Panc1 (cell line): ENCODE measurements around the gene GMDS. TPM values are rescaled to one million over a fixed set of nuclear protein-coding genes. Genes with fewer than 3 reads are reported as not detected.

ENCODE experiments used
- ATAC-seq: fragments of 200-7000 bp; cut with Tn5 transposase; 2 replicates; pipeline ENCODE4 v1.9.1; 2020; ENCODE audit warnings: mild to moderate bottlenecking, moderate library complexity
- BruUV-seq: library from RNA; stranded (reverse); fragments of 400-500 nt; replicated peaks from 2 replicates; lab custom pipeline; 2021; lab: Mats Ljungman, UMichigan
- CTCF ChIA-PET: fragments of 300-600 bp; sonication (Branson Sonifier 250); formaldehyde crosslinking; loops from one replicate; lab custom pipeline; 2022; ENCODE audit warnings: antibody characterized with exemption; lab: Charles Lee
- POLR2A ChIA-PET: fragments of 300-600 bp; sonication (Branson Sonifier 250); formaldehyde crosslinking; loops from one replicate; lab custom pipeline; 2022; ENCODE audit warnings: antibody characterized with exemption; lab: Charles Lee
- DNase-seq: peaks from one replicate; pipeline ENCODE4 v3.0.0-alpha.2; 2010; ENCODE audit warnings: low read depth, low spot score
- H3K27ac ChIP-seq: 2 replicates; pipeline ENCODE4 v1.5.1; 2011; ENCODE audit warnings: mild to moderate bottlenecking, low read length, inconsistent platforms
- H3K27me3 ChIP-seq: fragments of 200-500 bp; sonication (Bioruptor generic); 2 replicates; pipeline ENCODE4 v1.6.0; 2014; ENCODE audit warnings: low read length, inconsistent platforms; ENCODE audit not compliant: control insufficient read depth, insufficient read depth
- H3K36me3 ChIP-seq: fragments of 200-500 bp; sonication (Bioruptor generic); 2 replicates; pipeline ENCODE4 v1.5.1; 2014; ENCODE audit warnings: inconsistent platforms, mild to moderate bottlenecking, low read length, moderate library complexity; ENCODE audit not compliant: control insufficient read depth, insufficient read depth
- H3K4me1 ChIP-seq: 2 replicates; pipeline ENCODE4 v1.5.1; 2011; ENCODE audit warnings: inconsistent platforms, mild to moderate bottlenecking, low read length, moderate library complexity; ENCODE audit not compliant: control insufficient read depth, insufficient read depth
- H3K4me3 ChIP-seq, 2 experiments: 2 replicates each; pipeline ENCODE4 v1.5.1; 2011 to 2012; ENCODE audit warnings: low read depth in 2 of 2, low read length in 2 of 2, mild to moderate bottlenecking in 2 of 2, inconsistent platforms in 1 of 2, moderate library complexity in 1 of 2
- H3K9me3 ChIP-seq: fragments of 200-500 bp; sonication (Bioruptor generic); 2 replicates; pipeline ENCODE4 v1.5.1; 2014; ENCODE audit warnings: low read depth, mild to moderate bottlenecking, inconsistent platforms, low read length, moderate library complexity; ENCODE audit not compliant: control insufficient read depth, insufficient read depth
- POLR2AphosphoS5 ChIP-seq: IDR thresholded peaks from 2 replicates; pipeline ENCODE4 v1.6.1; 2012; ENCODE audit warnings: mild to moderate bottlenecking, low read depth, low read length, moderate library complexity
- SIN3A ChIP-seq: IDR thresholded peaks from 2 replicates; pipeline ENCODE4 v1.6.1; 2012; ENCODE audit warnings: low read depth, mild to moderate bottlenecking, low read length, moderate library complexity, borderline replicate concordance; ENCODE audit not compliant: insufficient read depth
- TCF7L2 ChIP-seq: IDR thresholded peaks from 2 replicates; pipeline ENCODE4 v1.6.1; 2011; ENCODE audit warnings: mild to moderate bottlenecking, low read depth, low read length, inconsistent platforms
- in situ Hi-C: cut with HindIII; loops from 2 replicates; pipeline ENCODE4 v1.10.0; 2016; ENCODE audit warnings: low sequenced_read_pairs, low pct_unique_long_range_greater_than_20kb
- intact Hi-C: fragments of 100-400 bp; cut with micrococcal nuclease; formaldehyde crosslinking; loops from one replicate; pipeline ENCODE4 v1.10.0; 2022; ENCODE audit not compliant: unreplicated experiment
- total RNA-seq: library from RNA; stranded (reverse); gene quantifications from one replicate; pipeline ENCODE4 v1.2.1, GENCODE V29; 2021; ENCODE audit not compliant: unreplicated experiment
- TF ChIP-seq, protein P1 (sequence below): fragments of 450-650 bp; IDR thresholded peaks from 2 replicates; pipeline ENCODE4 v1.5.1; 2017; ENCODE audit warnings: mild to moderate bottlenecking
- TF ChIP-seq, protein P2 (sequence below), 2 experiments: IDR thresholded peaks; 2 replicates each; pipeline ENCODE4 v1.6.1; 2011 to 2012; ENCODE audit warnings: low read depth in 2 of 2, control low read depth in 1 of 2, low read length in 1 of 2, mild to moderate bottlenecking in 1 of 2, moderate library complexity in 1 of 2; ENCODE audit not compliant: insufficient read depth in 1 of 2

GMDS gene
- total RNA-seq, 1 experiment from 2014 or later = 9.8 TPM

DNA sequence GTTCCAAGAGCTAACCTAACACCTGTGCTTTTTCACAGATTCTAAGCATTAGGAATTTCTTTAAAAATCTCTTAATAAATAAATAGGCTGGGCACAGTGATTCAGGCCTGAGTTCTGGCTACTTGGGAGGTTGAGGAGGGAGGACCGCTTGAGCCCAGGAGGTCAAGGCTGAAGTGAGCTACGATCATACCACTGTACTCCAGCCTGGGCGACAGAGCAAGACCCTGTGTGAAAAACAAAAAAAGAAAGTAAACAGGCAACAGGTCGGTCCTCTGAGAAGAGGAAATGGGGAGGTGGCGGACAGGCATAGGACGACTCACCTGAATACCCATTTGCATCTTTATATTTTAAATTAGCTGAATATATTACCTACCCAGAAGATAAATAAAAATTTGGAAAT, 26.5 kb downstream of the GMDS start:
- POLR2A ChIA-PET = no interaction called here
- in situ Hi-C loops (no loop called here), intact Hi-C loops (loop anchor here (10.0 kb wide), 1 partner anchor 226 kb away; no protein-coding TSS in a partner anchor)
- Histone ChIP-seq H3K4me3 (no peak overlapping the region), H3K4me1 (peaks cover 5% of the 10 kb centered on the region; the same call in 1 of the 2 replicates), H3K36me3 (no peaks in the 10 kb centered on the region), H3K27me3 (no peaks in the 10 kb centered on the region), H3K27ac (no peak overlapping the region), H3K9me3 (no peaks in the 10 kb centered on the region)
- ATAC-seq = no peak
- no peak for DNase-seq
- TF ChIP-seq, protein P1, sequence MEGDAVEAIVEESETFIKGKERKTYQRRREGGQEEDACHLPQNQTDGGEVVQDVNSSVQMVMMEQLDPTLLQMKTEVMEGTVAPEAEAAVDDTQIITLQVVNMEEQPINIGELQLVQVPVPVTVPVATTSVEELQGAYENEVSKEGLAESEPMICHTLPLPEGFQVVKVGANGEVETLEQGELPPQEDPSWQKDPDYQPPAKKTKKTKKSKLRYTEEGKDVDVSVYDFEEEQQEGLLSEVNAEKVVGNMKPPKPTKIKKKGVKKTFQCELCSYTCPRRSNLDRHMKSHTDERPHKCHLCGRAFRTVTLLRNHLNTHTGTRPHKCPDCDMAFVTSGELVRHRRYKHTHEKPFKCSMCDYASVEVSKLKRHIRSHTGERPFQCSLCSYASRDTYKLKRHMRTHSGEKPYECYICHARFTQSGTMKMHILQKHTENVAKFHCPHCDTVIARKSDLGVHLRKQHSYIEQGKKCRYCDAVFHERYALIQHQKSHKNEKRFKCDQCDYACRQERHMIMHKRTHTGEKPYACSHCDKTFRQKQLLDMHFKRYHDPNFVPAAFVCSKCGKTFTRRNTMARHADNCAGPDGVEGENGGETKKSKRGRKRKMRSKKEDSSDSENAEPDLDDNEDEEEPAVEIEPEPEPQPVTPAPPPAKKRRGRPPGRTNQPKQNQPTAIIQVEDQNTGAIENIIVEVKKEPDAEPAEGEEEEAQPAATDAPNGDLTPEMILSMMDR = no peak
- no peak for TF ChIP-seq TCF7L2
- no peak for TF ChIP-seq POLR2AphosphoS5
- TF ChIP-seq, protein P2, sequence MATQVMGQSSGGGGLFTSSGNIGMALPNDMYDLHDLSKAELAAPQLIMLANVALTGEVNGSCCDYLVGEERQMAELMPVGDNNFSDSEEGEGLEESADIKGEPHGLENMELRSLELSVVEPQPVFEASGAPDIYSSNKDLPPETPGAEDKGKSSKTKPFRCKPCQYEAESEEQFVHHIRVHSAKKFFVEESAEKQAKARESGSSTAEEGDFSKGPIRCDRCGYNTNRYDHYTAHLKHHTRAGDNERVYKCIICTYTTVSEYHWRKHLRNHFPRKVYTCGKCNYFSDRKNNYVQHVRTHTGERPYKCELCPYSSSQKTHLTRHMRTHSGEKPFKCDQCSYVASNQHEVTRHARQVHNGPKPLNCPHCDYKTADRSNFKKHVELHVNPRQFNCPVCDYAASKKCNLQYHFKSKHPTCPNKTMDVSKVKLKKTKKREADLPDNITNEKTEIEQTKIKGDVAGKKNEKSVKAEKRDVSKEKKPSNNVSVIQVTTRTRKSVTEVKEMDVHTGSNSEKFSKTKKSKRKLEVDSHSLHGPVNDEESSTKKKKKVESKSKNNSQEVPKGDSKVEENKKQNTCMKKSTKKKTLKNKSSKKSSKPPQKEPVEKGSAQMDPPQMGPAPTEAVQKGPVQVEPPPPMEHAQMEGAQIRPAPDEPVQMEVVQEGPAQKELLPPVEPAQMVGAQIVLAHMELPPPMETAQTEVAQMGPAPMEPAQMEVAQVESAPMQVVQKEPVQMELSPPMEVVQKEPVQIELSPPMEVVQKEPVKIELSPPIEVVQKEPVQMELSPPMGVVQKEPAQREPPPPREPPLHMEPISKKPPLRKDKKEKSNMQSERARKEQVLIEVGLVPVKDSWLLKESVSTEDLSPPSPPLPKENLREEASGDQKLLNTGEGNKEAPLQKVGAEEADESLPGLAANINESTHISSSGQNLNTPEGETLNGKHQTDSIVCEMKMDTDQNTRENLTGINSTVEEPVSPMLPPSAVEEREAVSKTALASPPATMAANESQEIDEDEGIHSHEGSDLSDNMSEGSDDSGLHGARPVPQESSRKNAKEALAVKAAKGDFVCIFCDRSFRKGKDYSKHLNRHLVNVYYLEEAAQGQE (IDR thresholded peaks at IDR 0.05; ENCODE audit: insufficient read depth in 1 of 2, low read depth in 2 of 2, low read length in 1 of 2) = no peak
- TF ChIP-seq SIN3A = no peak
- CTCF ChIA-PET = no interaction called here
- no TSS peak for BruUV-seq

DNA sequence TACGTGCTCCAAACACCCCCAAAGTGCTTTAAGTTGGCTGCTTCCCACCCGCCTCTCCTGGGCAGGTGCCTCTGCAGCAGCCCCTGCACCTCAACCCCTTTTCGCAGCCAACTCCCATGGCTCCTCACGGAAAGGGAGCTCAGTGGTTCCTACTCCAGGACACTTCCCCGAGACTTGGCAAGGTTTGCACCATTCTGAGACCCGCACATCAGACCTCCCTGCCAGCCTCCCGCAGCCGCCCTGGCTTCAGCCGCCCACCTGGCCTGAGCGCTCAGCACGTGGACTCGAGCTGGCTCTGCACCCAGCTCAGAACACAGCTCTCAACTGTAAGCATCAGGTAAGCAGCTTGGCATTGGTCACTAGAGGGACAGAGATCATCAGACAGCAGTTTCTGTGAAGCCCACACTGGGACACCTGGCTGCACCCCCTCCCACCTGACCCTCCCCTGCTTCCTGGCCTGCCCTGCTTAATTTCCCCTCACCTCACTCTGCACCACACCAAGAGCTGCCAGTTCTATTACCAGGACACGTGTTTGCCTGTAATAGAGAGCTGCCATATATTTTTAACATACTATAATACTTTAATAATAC, 28.5 kb downstream of the GMDS start:
- H3K4me3 ChIP-seq = no peak overlapping the region
- ChIA-PET POLR2A (no interaction called here), CTCF (no interaction called here)
- no peaks in the 10 kb centered on the region for H3K9me3 ChIP-seq
- no peaks in the 10 kb centered on the region for H3K4me1 ChIP-seq
- DNase-seq (no peak), ATAC-seq (no peak)
- in situ Hi-C loops = no loop called here
- no peak overlapping the region for H3K27ac ChIP-seq
- no TSS peak for BruUV-seq
- H3K36me3 ChIP-seq = no peaks in the 10 kb centered on the region
- no peaks in the 10 kb centered on the region for H3K27me3 ChIP-seq
- no peak for TF ChIP-seq SIN3A
- no peak for TF ChIP-seq TCF7L2
- TF ChIP-seq, protein P1 = no peak
- no peak for TF ChIP-seq POLR2AphosphoS5
- TF ChIP-seq, protein P2 (IDR thresholded peaks at IDR 0.05; ENCODE audit: insufficient read depth in 1 of 2, low read depth in 2 of 2, low read length in 1 of 2) = no peak
- intact Hi-C loops = loop anchor here (10.0 kb wide), 1 partner anchor 228 kb away; no protein-coding TSS in a partner anchor
